Stimulated activated CD4-positive, alpha-beta T cell treated with anti-CD3 and anti-CD28 coated beads, Interleukin-2, amount 100 ng/mL, for 24 hours (primary cell): ENCODE measurements around the gene SKIC3.
A peak's percentile ranks its signal among the peaks of the same experiment; 100 is the strongest.

Source experiments
- DNase-seq, 2 donors: peaks; one replicate each; pipeline ENCODE4 v3.0.0-alpha.2; 2020

The SKIC3 gene

DNA sequence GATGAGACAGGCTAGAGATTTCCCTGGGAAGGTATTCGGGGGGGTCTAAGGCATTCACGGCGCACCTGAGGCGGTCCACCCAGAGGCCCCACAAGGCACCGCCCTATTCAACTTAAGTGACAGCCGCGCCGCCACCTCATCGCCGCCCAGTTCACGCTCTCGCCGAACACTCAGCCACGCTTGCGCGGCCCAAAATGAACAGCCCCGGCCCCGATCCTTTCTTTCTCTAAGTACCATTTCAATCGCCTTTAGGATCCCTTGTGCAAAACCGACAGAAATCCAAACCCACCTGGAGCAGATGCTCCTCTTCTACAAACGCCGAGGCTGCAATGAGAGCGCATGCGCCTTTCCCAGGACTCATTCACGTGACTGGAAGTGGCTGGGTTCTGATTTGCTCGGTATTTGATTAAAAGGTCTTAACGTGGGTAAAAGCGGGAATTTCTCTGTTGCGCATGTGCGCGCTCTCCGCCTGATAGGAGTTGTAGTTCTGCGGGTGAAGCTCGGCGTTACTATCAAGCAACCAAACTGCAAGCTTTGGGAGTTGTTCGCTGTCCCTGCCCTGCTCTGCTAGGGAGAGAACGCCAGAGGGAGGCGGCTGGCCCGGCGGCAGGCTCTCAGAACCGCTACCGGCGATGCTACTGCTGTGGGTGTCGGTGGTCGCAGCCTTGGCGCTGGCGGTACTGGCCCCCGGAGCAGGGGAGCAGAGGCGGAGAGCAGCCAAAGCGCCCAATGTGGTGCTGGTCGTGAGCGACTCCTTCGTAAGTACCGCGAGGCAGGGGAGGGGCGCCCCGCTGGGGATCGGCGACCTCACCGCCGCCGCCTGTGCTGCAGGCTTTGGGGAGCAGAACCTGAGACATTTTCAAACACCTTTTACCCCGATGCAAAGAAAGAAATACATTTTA lies at the start of gene SKIC3, which contains the start of gene ARSK:
Gene SKIC3, minus strand, starts transcription at position 331 of the 902 bp plus-strand sequence. CDS start 7,827 bp downstream, outside the sequence.
Gene ARSK, plus strand, starts transcription at position 455 of the 902 bp plus-strand sequence. Its CDS starts 178 bp downstream, at position 633.
- peak; percentile 86 to 89 for DNase-seq

DNA sequence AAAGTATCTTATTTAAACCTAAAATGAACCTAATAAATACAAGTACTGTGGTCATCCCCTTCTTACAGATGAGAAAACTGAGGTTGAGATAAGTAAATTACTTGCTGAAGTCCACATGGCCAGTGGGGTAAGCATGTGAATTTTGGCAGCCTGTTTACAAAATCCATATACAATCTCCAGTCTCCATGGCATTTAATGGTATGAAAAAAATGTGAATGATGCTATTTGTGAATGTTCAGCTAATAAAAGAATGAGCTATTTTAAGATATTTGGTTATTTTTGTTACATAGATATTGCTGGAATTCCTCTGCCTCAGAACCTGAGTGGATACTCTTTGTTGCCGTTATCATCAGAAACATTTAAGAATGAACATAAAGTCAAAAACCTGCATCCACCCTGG lies 45.8 kb upstream of the SKIC3 start:
- DNase-seq, result no peak

DNA sequence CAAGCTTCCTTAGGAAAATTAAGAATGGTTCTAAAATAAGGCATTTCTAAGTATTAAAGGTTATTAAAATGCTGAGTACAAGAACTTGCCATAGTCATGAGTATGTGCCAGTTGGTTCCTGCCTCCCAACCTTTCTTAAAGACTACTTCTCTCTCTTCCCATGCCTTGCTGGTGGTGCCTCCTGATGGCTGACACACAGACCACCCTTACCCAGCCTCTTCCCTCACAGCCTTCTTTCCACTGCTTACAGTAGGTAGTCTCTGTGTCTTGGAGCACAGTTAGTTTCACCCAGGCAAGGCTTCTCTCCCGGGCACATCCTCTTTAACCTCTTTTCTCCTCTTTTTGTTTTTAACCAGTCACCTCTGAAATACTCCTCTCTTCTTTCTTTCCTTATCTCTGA lies 44.5 kb upstream of the SKIC3 start:
- DNase-seq, result no peak

DNA sequence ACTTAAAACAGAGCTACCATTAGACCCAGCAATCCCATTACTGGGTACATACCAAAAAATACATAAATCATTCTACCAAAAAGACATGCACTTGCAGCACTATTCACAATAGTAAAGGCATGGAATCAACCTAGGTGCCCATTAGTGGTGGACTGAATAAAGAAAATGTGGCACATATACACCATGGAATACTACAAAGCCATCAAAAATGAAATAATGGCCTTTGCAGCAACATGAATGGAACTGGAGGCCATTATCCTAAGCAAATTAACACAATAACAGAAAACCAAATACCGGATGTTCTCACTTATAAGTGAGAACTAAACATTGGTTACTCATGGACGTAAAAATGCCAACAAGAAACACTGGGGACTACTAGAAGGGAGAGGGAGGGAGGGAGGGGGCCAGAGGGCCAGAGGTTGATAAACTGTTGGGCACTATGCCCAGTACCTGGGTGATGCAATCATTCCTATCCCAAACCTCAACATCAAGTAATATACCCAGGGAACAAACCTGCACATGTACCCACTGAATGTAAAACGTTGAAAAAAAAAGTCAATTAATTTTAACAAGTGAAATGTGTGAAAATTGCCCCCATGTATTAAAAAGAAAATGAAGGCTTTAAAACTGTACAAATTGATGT lies 40.6 kb upstream of the SKIC3 start:
- DNase-seq, result no peak

DNA sequence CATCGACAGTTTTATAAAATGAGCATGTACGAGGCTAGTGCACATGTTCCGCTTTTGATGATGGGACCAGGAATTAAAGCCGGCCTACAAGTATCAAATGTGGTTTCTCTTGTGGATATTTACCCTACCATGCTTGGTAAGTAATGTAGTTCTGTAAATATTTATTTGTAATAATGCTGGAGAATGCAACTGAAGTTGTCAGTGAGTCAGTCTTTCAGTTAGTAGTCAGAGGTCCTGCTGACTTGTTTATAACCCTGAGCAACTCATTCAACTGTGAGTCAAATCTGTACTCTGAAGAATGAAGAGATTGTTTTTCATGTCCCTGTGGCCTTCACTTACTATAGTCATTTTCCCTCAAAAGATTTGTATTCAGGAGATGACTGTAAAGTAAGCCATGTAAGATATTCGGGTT lies 36.7 kb upstream of the SKIC3 start:
- no peak for DNase-seq

DNA sequence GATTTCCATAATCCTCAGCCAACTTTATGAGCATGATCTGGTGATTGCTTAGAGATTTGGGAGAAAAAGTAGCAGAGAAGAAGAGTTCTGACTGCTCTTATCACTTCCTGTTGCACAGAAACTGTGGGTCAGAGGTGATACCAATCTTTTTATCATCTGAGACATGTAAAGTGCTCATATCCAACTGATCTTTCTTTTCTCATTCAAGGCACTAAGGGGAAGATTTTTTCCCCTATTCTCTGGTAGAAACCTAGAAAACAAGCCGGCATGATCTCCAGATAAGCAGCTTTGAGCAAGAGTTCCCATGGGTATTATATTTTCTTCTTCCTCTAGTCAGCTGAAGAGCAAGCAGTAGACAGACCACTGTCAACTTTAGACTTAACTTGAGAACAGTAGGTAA lies 36.1 kb upstream of the SKIC3 start:
- no peak for DNase-seq

DNA sequence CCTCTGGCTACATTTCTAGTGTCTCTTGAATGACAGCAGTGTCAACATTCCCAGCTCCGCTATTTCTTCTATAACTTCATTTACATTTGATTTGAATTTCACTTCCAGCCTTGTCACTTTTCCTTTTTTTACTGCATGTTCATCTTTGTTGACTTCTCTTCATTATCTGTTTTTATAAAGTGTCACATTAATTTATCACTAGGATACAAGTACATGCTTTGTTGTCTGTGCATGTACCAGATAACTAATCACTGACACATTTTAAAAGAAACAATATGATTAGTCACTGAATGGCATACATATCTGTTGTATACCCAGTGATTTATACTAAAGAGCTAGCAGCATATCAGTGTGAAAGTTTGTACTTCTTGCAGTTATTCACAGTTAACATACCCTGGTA lies 29.2 kb upstream of the SKIC3 start:
- DNase-seq, result no peak

DNA sequence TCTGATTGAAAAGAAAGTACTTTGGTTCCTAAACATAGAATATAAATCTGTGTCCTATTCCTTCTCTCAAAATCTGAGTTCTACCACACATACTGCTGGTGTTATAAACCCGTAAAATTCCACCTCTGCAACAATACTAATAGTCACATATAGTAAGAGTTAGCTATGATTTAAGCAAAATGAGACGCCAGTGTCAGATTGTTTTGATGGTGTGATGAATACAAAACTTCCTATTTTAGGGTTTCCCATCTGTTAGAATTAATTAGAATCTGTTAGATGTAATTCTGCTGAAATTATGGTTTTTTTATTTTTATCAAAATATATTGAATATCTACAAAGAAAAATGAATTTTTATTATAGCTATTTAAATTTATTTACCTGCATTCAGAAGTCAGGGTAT lies 26.8 kb upstream of the SKIC3 start:
- no peak for DNase-seq

DNA sequence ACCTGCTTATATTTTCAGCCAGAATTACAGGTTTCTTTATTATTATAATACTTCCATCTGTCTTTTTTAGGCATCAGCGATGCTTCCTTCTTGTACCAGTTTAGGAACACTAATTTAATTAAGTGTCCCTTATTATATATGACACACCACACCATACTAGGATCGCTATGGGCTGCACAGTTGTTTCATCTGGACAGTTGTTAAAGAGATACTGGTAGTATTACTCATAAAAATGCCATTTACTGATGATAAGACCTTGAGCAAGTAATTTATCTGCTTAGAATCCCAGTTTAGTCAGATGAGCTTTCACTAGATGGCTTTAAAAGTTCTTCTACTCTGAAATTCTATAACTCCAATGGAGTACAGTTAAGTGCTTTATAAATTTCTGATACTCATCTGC lies 17.2 kb upstream of the SKIC3 start:
- DNase-seq, result no peak

DNA sequence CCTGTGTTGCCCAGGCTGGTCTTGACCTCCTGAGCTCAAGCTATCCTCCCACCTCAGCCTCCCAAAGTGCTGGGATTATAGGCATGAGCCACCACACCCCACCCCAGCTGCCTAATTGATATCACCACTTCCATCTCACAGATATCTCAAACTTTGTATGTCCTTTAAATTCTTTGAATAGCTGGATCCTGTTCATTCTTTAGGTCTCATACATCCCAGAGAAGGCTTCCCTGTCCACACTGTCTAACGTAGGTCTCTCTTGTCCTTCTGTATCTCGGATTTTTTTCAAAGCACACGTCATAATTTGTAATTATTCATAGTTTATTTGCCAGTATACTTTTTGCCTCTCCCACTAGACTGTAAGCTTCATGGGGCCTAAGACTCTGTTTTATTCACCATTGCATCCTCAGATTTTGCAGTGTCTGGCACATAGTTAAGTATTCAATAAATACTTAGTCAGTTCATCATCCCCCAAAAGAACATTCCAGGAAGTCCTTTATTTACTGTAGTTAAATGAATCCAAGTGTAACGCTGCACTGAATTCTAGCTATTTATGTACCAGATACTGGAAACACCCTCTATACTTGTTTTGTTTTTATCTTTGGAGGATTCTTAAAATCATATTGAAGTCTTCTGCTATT lies 10.6 kb upstream of the SKIC3 start:
- DNase-seq, result no peak

DNA sequence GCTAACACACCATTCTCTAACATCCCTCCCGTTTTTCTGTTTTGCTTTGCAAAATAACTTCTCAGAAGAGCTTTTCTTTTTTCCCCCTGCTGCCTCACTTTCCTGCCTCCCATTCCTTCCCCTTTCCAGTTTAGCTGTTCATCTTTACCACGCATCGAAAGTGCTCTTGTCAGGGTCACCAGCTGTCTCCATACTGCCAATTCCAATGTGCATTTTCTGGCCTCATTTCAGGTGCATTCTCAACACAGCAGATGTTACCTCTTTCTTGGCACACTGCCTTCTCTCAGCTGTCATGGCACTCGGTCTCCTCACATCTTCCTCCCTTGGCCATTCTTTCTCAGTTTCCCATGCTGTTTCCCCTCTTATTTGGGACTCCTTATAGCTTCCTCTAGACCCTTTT lies 9.7 kb upstream of the SKIC3 start:
- DNase-seq, result no peak

DNA sequence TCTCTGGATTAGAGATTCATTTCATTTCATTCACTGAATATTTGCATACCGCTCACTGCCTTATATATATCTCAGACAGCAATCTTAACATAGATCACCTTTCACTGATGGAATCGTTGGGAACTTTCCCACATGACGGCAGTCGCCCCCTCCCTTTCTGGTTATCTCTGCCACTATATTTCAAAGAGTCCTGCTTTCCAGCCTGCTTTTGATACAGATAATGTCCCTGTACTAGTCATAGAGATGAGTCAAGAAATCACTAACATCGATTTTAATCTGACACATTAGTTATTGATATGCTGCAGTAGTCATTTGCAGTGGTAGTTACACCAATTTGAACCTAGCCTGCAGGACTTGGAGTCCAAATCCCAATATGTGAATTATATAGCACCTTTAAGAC lies 8.6 kb upstream of the SKIC3 start:
- DNase-seq, result no peak

DNA sequence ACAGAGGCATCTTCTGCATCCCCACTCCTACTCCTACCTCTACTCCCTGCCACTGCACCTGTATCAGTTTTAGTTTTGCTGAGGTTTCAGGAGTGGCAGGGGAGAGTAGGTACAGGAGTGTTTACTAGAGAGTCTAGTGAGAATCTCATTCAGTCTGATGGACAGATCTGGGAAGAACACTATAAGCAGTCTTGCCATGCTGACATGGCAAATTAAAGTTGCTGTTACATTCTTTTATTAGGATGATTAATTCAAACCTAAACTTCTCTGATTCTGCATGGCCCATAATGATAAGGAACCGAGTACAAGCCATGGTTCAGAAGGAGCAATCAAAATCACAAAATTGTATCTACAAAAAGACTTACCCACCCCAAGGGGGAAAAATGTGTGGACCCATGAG lies 7.5 kb upstream of the SKIC3 start:
- no peak for DNase-seq

DNA sequence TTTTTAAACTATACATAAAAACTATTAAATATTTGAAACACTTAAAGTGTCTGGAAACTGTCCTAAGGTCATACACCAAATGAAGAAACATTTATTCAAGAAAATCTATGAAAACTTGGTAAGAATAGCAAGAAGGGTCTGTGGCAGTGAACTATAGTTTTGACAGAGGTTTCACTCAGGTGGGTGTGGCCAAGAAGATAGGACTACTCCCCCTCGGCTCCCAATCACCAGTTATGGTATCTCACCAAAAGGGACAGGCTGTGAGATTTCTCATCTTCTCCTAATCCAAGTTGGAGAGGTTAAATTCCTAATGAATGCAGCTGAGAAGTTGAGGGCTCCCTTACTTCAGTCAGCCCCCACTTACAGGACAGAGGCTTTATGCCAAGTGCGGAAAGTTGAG lies 3.1 kb upstream of the SKIC3 start:
- DNase-seq, result no peak

DNA sequence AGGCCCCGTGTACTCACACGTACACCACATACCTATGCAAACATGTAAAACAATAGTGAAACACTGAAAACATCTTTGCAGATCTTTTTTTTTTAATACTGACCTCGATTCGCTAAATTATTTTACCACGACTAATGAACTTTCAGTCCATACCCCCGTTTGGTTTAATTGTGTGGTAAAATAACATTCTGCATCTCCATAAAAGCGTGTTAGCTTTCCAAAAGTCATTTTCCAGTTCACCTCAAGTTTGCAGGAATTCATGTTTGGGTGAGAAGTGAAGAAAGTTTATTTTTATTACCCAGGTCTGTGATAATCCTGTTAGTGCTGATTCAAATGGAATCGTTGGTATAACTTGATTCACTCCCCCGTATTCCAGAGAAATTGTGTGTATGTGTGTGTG lies 776 bp upstream of the SKIC3 start:
- DNase-seq, result no peak

DNA sequence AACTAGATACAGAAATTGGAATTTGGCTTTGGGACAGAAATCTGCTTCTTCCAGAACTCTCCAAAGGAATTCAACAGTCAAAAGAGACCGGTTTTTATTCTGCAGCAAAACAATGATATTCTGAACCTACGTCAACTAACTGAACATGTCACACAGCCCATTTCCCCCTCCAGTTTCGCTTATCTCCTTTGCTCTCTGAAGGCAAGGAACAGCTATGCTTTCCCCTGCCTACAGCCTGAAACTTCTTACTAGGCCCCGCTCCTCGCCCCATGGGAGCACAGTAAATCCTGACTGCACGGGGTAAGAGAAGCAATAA lies 488 bp downstream of the SKIC3 start:
- DNase-seq, result no peak

DNA sequence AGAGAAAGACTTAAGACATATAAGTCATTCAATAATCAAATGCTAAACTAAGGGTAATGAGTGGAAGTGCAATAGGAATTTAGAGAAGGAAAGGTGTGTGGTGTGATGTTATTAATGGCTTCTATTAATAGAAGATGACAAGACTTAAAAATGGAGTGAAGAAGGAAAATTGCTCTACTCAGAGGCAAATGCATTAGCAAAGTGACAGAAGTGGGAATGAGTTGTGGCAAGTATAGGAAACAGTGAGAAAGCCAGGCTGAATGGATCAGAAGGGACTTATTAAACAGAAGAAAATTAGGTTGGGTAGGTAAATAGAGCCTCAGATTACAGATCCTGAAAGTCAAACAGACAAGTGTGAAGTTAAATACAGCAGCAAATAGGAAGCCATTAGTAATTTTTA lies 5.7 kb downstream of the SKIC3 start:
- DNase-seq, result no peak

DNA sequence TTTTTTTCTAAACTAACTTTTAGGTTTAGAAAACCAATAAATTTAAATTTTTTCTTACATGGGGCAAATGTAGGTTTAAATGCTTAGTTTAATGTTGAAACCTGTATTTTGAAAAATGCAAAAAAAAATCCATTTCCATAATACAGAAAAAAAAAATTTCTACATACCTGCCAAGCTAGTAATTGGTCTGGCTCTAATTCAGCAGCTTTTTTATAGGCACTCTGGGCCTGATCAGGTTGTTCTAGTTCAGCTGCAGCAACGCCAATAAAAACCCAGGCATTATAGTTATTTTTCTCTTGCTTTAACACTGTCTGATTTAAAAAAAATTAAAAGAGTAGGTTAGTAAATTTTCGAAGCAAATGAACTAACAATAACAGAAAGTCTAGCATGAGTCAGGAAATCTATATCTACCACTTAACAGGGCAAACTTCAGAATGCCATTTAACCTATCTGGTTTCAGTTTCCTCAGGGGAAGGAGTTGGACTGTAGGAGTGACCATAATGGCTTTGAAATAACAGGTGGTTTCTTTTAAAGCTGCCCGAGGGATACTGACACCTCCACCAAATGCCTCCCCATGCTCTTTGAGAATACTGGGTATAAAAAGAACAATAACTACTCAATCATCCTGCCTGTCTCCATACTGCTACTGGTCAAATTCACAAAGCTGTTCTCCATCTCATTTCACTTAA lies 11.6 kb downstream of the SKIC3 start:
- DNase-seq, result no peak

DNA sequence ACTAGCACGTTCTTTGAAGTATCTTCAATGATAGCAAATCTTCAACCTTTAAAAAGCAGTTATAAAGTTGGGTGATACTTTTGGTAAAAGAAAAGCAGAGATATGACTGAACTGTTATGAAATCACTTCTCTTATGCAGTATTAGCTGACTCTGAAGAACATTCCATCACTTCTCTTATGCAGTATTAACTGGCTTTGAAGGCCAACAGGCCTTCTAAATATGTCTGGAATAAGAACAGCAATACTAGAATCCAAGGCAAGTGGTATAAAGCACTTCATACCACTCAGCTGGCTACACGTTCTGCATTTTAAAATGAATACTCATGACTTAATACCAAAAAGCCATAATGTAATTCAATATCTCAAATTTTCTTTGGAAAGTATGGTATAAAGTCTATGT lies 17.3 kb downstream of the SKIC3 start:
- no peak for DNase-seq

DNA sequence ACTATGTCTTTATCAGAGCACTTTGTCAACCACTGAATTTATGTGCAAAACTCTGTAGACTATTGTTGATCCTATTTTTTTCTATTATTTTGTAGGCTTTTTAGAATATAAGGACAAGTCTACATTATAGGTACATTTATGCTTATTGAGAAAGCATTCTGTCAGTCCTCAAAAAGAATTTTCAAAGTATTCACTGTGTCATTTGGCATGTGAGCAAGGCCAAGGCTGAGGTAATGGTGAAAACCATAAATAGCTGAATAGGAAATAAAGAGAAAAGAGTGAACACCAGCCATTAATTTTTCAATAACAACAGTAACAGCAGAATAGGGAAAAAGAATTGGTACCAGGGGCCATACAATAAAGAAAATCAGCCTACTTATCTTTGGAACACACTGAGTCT lies 21.0 kb downstream of the SKIC3 start:
- no peak for DNase-seq

DNA sequence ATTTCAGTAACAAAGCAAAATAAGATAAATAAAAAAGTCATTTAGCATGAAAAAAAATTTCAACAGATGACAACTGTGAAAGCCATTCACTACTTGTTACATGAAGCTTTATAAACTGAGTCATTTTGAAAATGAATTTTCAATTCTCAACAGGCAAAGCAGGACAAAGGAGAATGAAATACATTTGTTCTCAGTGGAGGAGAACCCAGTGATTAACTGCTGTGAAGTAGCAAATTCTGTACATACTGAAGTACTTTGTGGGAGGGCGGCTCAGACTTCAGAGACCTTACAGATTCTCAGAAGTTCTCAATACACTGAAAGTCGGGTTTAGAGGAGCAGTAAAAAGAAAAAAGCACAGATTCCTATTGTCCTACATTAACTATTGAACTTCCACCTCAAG lies 21.7 kb downstream of the SKIC3 start:
- no peak for DNase-seq

DNA sequence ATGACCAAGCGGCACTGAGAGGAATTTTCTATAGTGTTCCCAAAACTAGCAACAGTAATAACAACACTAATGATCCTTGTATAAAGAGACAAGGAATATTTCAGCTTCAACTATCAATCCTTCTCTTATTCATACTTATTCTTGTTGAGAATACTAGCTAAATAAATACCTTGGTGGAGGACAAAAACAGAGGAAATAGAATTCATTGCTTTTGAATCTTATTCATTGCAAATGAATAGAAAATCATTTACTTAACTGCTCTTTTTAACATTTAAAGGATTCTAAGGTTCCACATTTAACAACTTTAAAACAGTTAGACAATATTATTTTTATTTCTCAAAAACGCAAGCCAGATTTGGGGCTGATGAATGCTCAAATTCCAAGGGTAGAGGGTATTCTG lies 22.4 kb downstream of the SKIC3 start:
- no peak for DNase-seq

DNA sequence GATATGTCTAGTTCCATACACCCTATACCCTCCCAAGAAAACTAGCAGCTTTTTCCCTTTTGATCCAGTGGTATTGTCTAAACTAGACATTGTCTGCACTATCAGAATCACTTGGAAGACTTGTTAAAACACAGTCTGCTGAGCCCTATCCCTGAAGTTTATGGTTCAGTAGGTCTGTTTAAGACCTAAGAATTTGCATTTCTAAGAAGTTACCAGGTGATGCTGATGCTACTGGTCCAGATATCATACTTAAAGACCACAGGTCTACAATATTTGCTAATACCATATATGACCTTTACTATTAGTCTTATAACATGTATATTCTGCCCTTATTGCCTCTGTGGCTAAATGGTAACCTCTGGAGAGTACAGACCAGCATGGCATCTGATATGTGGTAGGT lies 23.3 kb downstream of the SKIC3 start:
- DNase-seq, result no peak

DNA sequence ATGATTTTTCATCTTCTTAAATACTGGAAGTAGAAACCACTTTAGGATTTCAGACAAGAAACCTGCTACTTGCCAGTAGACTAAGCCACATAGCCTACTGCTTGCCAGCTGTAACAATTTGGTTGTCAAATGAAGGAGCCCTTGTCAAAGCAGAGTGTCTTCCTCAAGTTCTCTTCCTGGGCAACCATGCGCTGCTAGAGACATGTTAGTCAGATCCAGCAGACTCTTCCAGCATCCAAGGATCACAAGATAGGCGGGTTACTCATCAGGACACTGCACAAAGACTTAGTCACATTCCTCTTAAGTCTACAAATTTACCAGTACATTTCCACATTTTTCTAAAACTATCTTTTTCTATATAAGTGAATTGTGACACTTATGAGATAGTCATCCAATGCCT lies 24.4 kb downstream of the SKIC3 start:
- no peak for DNase-seq
